GM19238 (cell line): Measurements from ENCODE around the gene LMF1.
"Not testable (repeated sequence)": the region's sequence is repeated elsewhere in the genome, so short reads cannot be mapped to it uniquely, and the experiment has no call there.

ENCODE experiments used
- DNase-seq: peaks from one replicate; pipeline ENCODE4 v3.0.0; 2011; ENCODE audit warnings: low spot score; ENCODE audit not compliant: insufficient read length

The LMF1 gene

DNA sequence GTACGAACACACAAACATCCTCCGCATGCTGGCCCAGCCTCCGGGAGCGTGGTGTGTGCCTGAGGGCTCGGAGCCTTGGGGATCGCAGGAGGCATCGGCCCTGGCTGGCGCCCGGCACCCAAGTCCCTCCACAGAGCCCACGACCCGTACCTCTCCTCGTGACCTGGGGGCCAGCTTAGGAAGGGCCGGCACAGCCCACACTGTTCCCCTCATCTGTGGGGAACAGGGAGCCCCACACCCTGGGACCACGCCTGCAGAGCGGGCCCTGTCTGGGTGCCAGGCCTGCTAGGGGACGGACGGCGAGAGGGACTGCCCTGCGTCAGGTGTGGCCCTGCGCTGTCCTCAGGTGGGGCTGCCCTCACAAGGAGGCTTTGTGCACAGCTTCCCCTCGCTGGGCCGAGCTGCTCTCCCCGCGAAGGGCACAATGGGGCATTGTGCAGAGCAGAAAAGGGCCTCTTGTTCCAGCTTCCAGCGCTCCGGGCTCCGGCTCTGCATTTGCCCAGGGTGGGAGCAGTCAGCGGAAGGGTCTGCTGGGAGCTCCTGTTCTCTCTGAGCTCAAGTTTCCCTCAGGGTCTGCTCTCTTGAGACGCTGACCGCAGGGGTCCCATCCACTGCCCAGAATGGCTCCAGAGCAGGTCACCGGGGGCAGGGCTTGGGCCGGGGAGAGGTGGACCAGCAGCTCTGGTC is 1.7 kb upstream of the LMF1 start:
- no peak for DNase-seq

DNA sequence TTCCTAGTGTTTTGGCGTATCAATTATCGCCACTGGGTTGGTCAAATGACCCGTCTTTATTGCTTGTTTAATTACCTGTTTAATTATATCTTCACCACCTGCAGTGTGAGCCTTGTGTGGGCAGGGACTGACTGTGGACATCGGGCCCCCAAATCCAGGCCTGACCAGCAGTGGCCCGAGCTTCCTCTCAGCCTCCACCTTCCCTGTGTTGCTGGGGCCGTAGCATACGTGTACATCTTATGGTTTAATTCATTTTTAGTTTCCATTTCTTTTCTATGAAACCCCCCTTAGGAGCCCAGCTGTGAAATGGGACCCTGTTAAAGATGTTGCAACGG is 1.2 kb upstream of the LMF1 start:
- DNase-seq: no peak

DNA sequence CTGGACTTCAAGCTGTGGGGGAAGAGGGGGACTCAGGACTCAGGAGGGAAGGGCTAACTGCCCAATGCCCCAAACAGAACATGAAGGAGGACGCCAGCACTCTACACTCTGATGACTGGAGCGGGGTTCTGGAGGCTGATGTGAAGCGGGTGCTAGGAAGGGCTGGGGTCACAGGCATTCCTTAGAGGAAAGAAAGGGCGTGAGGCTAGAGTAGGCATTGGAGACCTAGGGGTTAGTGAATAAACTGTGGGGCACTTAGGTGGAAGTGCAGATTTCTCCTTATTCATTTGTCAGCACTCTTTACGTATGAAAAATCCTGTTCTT is 760 bp upstream of the LMF1 start:
- no peak for DNase-seq

DNA sequence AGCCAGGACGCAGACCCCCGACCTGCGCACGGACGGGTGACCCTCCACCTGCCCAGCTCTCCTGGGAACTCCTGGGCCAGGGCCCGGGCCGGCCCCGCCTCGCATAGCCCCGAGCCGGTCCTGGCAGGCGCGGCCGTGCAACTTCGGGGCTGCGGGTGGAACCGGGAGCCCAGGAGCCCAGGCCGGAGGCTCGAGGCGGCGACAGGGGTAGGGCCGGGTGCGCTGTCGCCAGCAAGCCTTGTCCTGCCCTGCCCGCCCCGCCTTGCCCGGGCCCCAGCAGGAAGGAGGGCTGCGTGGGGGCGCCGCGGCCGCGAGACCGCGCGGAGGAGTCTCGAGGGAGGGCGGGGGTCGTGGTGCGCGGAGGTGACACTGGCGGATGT is 408 bp downstream of the LMF1 start:
- DNase-seq: no peak

DNA sequence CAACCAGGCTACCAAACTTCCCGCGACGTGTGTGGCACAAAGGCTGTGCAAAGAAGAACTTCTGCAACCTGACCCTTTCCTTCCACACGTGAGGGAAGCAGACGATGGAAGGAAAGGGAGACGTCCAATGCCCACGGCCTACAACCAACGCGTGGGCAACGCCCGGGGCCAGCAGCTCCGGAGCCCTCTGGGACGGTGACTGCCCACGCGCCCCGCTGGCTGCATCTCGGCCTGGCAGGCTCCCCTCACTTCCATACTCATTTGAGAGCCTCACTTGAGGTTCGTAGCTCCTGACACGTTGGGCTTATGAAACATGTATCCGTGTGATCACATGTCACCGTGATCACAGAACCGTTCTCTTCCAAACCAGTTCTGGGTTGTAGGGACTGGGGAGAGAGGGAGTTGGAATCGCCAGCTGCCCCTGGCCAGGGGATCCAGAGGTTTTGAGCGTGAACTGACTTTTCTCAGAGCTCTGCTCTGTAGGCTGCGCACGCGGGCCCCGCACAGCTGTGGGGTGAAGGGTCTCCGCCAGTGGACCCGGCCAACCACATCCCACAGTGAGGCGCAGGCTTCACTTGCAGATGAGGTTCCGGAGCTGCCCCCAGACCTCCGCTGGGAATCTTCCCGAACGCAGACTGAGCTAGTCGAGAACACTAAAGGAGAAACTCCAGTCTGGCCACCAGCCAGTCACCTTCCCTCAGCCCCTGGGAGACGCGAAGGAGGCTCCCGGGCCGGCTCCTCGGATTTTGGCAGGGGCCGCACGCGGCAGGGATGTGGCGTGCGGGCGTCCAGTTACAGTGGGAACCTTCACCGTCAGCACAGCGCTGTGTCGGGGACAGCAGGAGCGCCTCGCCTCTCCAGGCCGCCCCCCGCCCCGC is 1.0 kb downstream of the LMF1 start:
- no peak for DNase-seq

DNA sequence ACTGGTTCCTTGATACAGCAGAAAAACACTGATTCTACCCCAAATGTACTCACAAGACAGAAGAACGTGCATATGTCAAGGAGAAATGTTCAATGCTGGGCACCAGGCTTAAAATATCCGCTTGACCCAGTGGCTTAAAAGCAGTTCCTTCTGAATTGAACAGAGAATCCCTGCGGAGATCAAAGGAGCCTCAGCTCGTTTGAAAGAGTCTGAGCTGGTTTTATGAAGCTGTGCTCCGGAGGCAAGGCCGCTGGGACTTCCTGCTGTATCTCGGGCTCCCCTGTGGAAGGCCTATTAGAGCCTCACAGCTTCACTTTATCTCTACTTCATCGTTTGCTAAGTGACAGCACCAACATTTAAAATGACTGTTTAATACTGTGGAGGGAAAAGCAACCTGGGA is 2.2 kb downstream of the LMF1 start:
- DNase-seq: no peak

DNA sequence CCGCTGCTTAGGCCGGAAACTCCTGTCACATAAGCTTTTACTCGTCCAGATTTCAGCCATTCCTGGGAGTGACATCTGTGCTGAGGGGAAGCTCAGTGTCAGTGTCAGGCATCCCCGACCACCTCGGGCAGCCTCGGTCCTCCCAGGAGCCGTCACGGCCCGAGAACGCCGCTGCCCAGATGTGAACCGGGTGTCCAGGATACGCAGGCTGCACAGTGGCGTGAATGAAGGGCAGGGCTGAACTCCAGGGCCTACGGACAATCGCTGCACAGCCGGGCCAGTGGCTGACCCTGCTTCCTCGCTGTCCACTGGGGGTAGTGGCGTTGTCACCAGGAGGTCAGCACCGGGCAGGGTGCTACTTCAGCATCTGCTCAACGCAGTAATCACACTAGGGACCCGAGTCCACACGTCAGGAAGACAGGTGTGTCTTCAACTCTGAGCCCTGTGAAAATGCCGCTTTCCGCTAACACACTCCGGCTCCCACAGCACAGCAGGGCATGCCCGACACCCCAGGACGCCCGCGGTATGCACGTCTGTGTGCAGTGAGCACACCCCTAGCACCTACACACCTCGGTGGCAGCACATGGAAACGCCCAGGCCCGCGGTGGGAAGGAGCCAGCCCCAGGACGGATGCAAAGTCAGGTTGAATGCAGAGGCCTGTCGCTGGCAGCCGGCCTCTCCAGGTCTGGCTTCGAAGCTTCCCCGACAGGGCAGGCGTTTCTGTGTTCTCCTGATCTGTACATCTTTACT is 3.1 kb downstream of the LMF1 start:
- no peak for DNase-seq

DNA sequence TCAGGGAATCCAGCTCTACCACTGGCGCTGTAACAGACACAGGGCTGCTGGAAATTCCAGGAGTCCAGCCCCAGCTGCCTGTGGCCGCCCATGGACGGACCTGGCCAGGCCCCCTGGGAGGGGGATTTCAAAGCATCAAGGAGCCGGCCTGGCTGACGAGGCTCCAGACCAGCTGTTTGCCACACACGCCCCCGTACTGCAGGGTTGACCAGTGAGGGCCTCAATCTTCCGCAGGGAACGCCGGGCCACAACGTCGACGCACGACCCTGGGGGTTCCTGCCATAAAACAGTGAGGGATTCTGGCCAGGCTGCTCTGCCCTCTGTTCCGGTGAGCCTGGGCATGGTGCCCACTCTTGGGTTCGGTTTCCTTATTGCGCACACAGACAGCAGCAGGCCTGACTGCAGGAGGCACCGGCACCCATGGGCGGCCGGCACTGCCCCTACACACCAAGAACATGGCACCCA is 3.7 kb downstream of the LMF1 start:
- DNase-seq: no peak

DNA sequence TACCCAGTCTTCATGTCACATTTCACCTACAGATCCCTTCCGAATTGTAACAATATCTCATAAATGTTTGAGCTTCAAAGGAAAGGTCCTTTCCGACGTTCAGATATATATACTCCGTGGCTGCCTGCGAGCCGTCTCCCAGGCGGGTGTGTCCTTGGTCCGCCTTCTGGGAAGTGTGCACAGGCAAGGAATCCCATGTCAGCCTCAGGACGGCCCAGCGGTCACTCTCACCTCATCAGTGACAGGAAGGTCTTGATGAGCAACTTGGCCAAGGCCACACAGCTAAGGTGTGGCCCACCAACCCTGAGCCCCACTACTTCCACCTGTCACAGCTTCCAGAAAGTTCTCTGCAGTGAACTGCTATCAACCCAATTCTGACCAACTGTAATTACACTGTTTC is 4.3 kb downstream of the LMF1 start:
- DNase-seq: no peak

DNA sequence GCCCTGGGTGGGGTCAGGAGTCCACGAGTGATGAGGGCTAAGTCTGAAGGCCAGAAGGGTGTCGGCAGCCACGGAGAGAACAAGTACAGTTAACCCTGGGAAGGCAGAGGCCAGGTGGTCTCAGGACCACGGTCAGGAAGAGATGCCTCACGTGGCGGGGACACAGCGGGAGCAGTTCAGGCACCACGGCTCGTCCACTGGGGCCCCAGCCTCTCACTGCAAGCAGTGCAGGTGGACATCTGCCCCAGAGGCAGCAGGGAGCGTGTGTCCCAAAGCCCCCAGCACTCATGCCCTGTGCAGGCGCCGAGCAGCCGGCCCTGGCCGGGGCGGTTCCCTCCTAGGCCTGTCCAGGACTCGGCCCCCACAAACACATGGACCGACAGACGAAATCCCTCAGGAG is 4.7 kb downstream of the LMF1 start:
- no peak for DNase-seq

DNA sequence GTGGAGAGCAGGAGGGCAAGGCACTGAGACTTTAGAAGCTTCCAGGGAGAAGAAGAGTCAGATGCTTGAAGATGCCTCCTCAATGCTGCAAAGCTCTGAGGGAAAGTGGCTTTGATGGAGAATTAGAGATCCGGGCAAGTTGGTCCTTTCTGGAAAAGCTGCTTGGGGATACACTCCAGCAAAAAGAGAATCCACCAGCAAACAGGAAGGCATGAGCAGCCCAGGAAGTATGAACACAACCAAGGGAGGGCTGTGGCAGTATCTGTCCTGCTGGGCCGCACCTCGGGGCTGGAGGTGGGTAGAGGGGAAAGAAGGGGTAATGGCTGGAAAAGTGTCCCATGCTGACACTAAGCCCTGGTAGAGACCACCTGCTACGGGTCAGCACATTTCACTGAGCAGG is 5.3 kb downstream of the LMF1 start:
- DNase-seq: no peak

DNA sequence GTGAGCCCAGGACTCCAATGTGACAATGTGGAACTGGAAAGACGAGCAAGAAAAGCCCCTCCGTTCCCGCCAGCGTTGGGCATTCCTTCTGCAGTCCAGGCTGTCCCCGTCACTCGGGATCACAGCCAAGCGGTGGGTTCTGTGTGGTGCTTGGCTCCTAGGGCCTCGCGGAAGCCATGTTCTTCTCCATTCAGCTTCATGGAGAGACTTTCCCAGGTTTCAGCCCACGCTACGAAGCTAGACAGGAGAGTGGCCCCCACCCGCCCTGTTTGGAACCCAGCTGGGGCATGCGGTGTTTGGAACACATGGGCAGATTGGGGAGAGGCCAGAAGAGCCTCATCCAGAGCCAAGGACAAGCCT is 5.8 kb downstream of the LMF1 start:
- DNase-seq: no peak

DNA sequence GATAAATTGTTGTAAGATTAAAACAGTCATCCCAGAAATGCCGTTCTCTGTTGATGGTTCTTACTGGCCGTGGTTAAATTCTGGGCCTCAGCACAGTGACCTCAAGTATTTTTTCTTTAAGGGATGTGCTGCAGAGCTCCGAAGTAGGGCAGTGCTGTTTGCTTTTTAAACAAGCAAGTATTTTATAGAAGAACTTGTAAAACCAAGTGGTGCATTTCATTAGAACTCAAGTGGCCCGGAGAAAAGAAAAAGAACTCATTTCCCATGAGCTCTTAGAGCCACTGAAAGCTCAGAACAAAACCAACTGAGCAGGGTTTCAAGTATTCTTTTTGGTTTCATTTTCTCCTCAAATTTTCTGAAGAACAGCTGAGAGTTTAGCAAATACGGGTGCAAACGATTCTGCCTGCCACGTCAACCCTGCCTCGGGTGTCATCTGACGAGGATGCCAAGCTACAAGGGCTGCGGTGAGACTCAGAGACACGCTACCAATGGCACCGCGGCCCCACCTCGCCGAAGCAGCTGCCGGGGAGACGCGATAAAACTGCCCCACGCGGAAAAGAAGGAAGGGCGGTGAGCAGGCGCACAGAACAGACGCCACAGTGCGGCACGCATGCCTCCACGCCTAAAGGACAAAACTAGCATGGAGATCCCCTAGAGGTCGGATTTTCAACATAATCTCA is 6.3 kb downstream of the LMF1 start:
- no peak for DNase-seq

DNA sequence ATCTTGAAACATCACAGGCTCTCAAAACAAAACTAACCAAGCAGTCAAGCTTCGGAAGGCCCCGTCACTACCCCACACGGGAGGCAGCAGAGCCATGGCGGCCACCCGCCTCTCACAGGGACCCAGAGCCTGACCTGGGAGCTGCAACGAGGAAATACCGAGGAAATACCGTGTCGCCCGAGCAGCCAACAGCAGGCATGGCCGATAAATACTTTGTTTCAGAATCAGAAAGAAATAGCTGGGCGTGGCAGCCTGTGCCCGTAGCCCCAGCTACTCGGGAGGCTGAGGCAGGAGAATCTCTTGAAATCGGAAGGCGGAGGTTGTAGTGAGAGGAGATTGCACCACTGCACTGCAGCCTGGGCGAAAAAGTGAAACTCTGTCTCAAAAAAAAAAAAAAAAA is 6.9 kb downstream of the LMF1 start:
- no peak for DNase-seq

DNA sequence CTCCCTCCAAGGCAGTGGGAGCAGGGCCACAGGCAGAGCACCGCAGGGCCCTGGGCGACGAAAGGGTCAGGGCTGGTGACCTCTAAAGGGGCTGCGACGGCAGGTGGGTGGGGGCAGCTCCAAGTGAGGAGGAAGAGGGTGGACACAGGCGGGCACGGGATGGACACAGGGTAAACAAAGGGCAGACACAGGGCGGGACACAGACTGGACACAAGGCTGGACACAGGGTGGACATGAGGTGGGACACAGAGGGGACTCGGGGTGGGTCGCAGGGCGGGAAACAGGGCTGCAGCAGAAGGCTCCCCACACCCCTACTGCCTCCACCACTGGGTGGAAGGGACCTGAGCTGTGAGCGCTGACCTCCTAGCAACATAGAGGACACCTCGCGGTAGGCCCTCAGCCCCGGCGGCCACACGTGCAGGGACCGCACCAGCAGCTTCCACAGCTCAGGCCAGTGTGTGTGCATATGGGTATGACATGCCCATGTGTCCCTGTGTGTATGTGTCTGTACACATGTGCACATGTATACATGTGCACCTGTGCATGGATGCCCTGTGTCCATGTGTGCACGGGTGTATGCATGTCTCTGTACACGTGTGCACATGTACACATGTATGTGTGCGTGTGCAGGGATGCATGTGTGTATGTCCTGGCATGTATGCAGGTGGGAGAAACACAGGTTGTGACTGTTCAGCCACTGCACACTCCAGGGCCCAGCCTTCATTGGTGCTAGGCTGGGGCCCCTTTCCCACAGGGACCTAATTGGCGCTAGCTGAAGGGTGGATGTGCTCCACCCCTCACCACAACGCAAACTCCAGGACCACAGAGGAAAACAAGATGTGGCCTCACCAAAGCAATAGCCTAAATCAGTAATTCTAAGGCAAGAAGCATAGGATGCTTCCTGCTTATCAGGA is 7.6 kb downstream of the LMF1 start:
- no peak for DNase-seq

DNA sequence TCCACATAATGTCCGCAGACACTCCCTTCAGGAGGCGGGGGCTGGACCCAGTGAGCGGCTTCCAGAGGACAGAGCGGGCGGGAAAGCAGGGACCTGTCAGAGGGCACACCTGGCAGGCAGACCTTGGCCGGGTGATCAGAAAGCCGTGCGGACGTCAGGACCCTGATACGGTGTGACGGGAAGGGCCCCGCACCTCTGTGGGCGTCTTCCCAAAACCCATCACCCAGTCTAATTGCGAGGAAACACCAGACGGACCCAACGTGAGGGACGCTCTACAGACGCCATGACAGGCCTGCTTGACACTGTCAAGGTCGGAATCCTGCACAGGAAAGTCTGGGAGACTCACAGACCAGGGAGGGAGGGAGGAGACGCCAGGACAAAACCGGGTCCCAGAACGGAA is 8.4 kb downstream of the LMF1 start:
- no peak for DNase-seq

DNA sequence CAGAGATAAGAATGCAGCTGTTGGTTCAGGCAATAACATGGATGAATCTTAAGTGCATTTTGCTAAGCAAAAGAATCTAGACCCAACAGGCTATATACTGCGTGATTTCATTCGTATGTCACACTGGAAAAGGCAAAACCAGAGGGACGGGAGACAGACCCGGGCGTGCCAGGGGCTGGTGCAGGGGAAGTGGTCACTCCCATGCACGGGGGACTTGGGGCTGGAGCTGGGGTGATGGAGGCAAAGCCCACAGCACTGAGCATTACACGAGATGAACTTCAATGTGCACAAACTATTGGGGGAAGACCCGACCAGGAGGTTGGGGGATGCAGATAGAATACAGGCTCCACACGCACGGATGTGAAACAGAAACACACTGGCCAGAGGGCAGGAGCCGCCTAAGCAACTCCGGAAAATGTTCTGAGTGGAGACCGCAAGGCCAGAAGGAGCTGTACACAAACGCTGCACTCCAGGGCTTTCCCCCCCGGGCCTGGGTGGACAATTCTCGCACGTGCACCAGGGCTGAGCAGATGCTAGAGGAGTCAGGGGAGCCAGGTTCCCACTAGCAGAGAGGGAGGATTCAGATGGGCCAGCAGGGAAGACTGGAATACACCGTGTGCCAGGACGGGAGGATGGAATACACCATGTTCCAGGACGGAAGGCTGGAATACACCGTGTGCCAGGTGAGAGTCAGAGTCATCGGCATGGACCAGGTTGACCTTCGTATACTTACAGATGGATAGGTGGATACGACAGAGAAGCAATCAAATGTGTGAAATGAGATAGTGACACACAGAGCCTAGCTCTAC is 11.3 kb downstream of the LMF1 start:
- DNase-seq: no peak

DNA sequence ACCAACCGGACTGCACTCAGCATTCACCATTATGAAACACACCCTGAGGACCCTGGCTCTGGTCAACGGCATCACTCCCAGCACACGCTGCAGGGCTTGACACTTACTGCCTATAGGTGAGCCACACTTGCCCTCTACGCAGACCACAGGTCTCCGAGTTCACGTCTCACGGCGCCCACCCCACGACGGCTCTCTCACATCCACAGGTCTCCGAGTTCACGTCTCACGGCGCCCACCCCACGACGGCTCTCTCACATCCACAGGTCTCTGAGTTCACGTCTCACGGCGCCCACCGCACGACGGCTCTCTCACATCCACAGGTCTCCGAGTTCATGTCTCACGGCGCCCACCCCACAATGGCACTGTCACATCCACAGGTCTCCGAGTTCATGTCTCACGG is 15.0 kb downstream of the LMF1 start:
- DNase-seq: not testable (repeated sequence)

DNA sequence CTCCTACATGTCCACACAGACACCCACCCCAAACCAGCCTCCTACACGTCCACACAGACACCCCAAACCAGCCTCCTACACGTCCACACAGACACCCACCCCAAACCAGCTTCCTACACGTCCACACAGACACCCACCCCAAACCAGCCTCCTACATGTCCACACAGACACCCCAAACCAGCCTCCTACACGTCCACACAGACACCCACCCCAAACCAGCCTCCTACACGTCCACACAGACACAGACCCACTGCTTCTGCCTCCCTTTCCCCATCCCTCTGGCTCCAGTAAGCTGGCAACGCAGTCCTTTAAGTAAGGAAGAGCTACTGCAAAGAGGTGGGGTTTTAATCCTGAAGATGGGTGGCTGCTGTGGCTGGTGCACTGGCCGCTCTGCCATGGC is 17.0 kb downstream of the LMF1 start:
- not testable (repeated sequence) for DNase-seq

DNA sequence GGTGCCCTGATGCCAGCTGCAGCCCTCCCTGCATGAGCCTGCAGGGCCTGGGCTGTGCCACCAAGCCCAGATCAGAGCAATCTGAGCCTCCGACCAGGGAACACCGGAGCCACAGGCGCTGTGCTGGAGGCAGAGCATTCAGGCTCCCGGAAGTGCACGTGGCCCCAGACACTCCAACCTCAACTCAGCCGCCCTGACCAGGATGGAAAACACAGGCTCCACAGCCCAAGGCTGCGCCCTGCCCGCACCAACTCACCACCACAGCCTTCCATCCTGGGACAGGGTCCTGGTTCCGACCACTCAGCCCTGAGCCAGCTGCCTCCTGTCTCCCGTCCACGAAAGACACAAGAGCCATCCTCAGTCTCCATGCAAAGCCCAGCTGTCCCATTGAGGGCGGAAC is 18.5 kb downstream of the LMF1 start:
- no peak for DNase-seq
